Dedifferentiated amniotic fluid mesenchymal stem cell (primary cell): ENCODE data around the gene SFTPA2.
"Not testable (repeated sequence)": the region's sequence is repeated elsewhere in the genome, so short reads cannot be mapped to it uniquely, and the experiment has no call there.

ENCODE experiments used
- DNase-seq: peaks from one replicate; pipeline ENCODE4 v3.0.0-alpha.2; 2016; ENCODE audit errors: extremely low spot score

The SFTPA2 gene

DNA sequence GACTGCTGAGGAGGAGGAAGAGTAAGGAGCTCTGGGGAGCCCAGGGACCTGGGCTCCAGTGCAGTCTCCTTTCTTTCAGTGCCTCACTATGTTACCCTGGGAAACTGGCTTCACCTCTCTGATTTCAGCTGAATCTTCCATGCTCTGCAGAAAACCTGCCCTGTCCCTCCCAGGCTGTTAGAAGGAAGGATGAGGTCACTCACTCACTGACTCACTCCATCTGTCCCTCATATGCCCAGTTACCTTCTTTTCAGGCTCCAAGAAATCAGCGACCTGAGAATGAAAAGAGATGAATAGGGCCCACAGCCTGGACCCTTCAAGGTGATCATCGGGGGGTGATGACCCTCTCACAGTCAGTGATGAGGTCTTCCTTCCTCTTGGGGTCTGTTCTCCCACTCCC, 481 bp downstream of the SFTPA2 start:
- DNase-seq, result no peak

GRCh38 chr10:79556961-79557360, 3.2 kb downstream of the SFTPA2 start:
- not testable (repeated sequence) for DNase-seq

GRCh38 chr10:79555354-79556309, 4.6 kb downstream of the SFTPA2 start:
- no peak for DNase-seq

GRCh38 chr10:79552143-79552542, 8.1 kb downstream of the SFTPA2 start:
- DNase-seq, result no peak

DNA sequence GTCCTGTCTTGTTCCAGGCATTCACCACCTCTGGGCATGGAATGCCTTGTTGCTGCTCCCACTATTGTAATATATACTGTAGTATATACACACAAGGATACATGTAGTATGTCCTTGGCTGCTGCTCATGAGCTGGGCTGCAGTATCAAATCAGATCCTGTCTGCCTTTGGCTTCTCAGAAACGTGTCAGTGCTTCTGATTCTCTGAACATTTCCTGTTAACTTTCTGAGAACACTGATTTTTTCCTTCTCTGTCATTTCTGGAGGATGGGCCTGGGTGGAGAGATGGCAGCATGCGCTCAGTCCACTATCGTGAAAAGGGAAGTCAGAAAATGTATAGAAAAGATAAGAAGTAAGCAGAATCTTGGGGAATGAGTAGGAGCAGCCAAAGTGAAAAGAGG, 12.2 kb downstream of the SFTPA2 start:
- DNase-seq, result no peak

DNA sequence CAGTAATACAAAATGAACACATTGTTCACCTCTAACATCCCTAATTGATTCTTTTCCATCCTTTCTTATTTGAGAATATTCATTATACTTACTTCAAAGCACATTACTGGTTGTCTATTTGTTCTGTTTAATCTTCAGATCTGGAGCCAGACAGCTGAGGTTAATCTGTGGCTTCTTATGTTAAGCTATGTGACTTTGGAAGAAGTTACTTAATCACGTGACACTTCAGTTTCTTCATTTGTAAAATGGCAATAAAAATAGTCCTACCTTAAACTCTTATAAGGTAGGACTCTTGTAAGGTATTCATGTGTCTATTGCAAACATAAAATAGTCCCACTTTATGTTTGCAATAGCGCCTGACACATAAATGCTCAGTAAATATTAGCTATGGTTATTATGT, 13.1 kb downstream of the SFTPA2 start:
- DNase-seq, result not testable (repeated sequence)

DNA sequence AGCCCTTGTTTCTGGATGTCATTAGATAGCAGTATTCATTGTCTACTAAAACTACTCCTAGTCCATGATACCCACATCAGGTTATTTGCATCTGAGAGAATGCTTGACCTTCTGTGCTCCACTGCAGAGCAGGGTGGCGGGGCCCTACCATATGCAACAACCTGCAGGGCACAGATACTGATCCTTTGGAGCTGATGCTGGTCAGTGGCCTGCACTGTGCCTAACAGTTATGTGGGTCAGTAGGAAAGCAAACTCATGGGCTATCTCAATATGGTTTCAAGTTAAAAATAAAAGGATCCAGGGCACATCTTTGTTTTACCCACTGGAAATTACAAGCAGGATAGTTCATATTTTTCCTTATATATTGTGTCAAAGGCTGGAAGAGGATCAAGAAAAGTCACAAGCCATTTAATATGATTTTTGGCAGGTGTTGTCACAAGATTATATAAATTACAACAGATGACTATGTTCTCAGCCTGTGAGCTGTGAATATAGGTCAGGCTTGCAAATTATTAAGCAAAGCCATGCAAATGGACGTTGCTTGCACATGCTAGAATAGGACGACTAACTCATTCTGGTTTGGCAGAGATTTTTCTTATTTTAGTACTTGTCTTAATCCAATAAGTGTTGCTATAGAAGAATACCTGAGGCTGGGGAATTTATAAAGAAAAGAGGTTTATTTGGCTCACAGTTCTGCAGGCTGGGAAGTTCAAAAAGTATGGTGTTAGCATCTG, 15.1 kb downstream of the SFTPA2 start:
- DNase-seq, result not testable (repeated sequence)

GRCh38 chr10:79544408-79544807, 15.8 kb downstream of the SFTPA2 start:
- DNase-seq, result not testable (repeated sequence)

- DNase-seq, result no peak
Observed at GRCh38 chr10:79542626-79543025, 17.6 kb downstream of the SFTPA2 start.

- not testable (repeated sequence) for DNase-seq
Observed at GRCh38 chr10:79540930-79541329, 19.3 kb downstream of the SFTPA2 start.

- not testable (repeated sequence) for DNase-seq
Observed at GRCh38 chr10:79538311-79538710, 21.9 kb downstream of the SFTPA2 start.

DNA sequence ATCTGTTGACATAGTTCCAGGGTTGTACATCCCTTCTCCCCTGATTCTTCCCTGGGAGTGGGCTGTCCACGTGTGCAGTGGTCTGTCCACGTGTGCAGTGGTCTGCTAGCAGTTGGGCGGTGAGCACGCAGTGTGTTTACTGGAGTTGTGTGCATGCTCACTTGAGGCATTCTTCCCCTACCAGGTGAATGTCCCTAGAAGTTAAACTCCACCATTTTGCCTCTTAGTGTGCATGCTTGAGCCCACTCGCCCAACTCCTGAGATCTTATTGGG, 26.4 kb downstream of the SFTPA2 start:
- DNase-seq, result not testable (repeated sequence)

DNA sequence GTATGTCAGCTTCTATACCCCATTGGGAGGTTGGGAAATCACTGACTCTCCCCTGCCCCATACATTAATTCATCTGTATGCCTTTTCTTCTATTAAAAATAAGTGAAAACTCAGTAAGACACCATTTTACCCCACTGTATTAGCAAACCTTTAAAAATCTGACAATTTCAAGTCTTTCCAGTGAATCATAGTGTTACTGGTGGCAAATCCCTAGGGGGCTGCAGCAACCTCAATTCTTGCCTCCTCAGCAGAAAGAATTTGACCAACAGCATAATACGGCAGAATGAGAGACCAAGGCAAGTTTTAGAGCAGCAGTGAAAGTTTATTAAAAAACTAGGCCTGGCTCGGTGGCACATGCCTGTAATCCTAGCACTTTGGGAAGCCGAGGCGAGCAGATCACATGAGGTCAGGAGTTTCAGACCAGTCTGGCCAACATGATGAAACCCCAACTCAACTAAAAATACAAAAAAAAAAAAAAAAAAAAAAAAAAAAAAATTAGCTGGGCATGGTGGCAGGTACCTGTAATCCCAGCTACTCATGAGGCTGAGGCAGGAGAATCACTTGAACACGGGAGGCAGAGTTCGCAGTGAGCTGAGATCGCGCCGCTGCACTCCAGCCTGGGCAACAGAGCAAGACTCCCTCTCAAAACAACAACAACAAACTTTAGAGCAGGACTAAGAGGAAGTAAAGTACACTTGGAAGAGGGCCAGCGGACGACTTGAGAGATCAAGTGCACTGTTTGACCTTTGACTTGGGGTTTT, 26.9 kb downstream of the SFTPA2 start:
- not testable (repeated sequence) for DNase-seq

GRCh38 chr10:79528261-79528660, 31.9 kb downstream of the SFTPA2 start:
- DNase-seq, result not testable (repeated sequence)

DNA sequence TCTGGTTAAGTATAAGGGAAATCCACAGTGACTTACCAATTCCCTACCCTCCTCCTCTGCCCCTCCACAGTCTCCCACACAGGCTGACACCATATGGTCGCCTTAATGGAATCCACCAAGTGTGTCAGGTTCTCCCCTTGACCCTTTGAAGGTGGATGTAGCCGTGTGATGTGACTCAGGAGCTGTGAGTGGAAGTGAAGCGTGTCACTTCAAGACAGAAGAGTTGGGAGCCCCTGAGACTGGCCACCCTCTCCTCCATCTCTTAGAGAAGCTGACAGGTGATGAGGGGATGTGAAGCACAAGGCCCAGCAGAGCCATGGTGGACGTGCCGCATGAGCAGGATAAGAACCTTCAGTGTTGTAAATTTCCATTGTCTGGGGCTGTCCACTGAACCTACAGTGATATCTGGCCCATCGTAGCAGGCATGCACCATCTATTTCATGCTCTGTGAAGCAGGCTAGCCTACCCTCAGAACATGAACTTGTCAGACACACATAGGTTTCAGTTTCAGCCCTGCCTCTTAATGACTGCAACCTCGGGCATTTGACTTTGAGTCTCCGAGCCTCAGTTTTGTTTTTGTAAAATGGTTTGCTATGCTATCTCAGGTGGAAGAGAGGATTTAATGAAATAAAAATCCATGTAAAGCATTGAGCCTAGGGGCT, 35.0 kb downstream of the SFTPA2 start:
- DNase-seq, result not testable (repeated sequence)

DNA sequence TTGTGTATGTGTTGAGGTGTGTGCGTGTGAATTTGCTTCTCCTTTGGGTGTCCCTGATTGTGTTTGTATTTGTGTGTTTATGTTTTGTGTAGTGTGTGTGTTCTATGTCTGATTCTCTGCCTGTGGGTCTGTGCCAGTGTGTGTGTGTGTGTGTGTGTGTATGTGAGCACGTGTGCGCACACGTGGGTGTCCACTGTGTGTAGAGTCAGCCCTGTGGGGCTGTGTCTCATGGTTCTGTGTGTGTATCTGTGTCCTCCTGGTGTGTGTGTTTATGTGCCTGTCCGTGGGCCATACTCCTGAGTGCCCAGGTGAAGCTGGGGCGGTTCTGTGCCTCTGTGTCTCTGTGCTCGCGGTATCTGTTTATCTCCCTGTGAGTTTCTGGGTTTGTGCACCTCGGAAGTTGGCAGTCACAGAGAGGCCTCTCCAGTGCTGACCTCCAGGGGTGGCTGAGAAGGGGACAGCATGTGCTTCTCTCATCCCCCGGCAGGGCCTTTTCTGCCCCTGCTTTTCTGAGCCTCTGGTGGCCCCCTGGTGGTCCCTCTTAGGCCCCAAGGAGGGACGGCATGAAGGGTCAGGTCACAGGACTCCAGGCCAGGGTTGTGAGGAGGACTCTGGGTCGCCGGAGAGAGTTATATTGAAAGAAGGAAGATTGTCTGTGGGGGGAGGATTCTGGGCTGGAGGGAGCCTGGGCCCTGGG, 36.9 kb downstream of the SFTPA2 start:
- DNase-seq, result not testable (repeated sequence)

- not testable (repeated sequence) for DNase-seq
Observed at GRCh38 chr10:79522464-79522863, 37.7 kb downstream of the SFTPA2 start.

- DNase-seq, result not testable (repeated sequence)
Observed at GRCh38 chr10:79521751-79522150, 38.5 kb downstream of the SFTPA2 start.

DNA sequence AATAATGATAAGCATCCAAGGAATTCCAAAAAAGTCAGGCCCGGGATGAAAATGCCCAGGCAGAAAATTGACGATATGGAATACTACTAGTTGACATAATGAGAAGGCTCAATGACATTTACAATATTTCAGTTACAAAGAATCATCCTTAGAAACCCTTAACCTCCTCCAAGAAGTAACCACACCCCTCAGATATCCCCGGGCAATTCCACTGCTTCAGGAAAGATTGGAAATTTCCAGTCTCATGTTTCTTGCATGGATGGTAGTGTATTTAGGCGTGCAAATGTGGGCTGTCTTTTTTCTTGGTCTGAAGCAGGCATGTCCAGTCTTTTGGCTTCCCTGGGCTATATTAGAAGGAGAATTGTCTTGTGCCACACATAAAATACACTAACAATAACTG, 42.6 kb downstream of the SFTPA2 start:
- DNase-seq, result not testable (repeated sequence)

GRCh38 chr10:79516532-79517205, 43.5 kb downstream of the SFTPA2 start:
- DNase-seq, result not testable (repeated sequence)
